ENCODE results near the gene MAGEB10.

Gene MAGEB10

DNA sequence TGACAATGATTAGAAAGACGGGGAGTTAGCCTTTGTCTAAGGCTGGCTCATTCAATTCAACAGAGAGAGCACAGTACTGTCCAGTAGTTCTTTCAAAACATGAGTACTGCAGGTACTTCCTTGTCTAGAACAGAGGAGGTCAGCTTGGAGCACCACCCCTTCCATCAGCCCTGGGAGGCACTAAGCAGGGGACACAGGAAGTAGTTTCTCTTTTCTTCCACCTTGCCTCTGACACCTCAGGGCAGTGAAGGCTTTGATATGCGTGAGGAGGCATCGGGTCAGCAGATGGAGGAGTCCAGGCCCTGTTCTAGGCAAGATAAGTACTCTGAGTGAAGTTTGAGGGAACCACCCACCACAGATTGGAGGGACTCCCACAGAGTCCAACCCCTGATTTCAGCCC lies 33.1 kb downstream of the MAGEB10 start:
- Histone ChIP-seq H3K27ac (ENCODE audit: extremely low read depth, low read depth, low read length) (no peak overlapping the region), H3K36me3 (ENCODE audit: control insufficient read depth in 2 of 2, insufficient read depth in 1 of 2, low read length in 2 of 2) (no peaks in the 10 kb centered on the region), H3K4me1 (ENCODE audit: control insufficient read depth, insufficient read depth, low read length) (no peaks in the 10 kb centered on the region), H3K4me3 (ENCODE audit: low read depth, low read length) (no peak overlapping the region), H3K9me3 (ENCODE audit: control insufficient read depth, insufficient read depth, low read depth, low read length) (no peaks in the 10 kb centered on the region)
- TF ChIP-seq ZNF561 (tag by site-specific recombination; IDR thresholded peaks at IDR 0.05; ENCODE audit: borderline replicate concordance) (no peak), ZNF175 (tag by site-specific recombination; IDR thresholded peaks at IDR 0.05) (no peak), ZNF843 (tag by site-specific recombination; IDR thresholded peaks at IDR 0.05) (no peak), ZNF214 (tag by site-specific recombination; IDR thresholded peaks at IDR 0.05; ENCODE audit: borderline replicate concordance) (no peak), MZF1 (tag by site-specific recombination; IDR thresholded peaks at IDR 0.05; ENCODE audit: borderline replicate concordance) (no peak), WT1 (tag by site-specific recombination; IDR thresholded peaks at IDR 0.05) (no peak), ZNF677 (tag by site-specific recombination; IDR thresholded peaks at IDR 0.05) (no peak), SCRT2 (tag by site-specific recombination; IDR thresholded peaks at IDR 0.05) (no peak), KLF10 (tag by site-specific recombination; IDR thresholded peaks at IDR 0.05) (no peak), OVOL3 (tag by site-specific recombination; IDR thresholded peaks at IDR 0.05) (no peak), REPIN1 (tag by site-specific recombination; IDR thresholded peaks at IDR 0.05; ENCODE audit: low read depth) (no peak), ZNF114 (tag by site-specific recombination; IDR thresholded peaks at IDR 0.05) (no peak), ZNF658 (tag by site-specific recombination; IDR thresholded peaks at IDR 0.05) (no peak), ZNF776 (tag by site-specific recombination; IDR thresholded peaks at IDR 0.05; ENCODE audit: borderline replicate concordance) (no peak)
- TF ChIP-seq, protein P1, sequence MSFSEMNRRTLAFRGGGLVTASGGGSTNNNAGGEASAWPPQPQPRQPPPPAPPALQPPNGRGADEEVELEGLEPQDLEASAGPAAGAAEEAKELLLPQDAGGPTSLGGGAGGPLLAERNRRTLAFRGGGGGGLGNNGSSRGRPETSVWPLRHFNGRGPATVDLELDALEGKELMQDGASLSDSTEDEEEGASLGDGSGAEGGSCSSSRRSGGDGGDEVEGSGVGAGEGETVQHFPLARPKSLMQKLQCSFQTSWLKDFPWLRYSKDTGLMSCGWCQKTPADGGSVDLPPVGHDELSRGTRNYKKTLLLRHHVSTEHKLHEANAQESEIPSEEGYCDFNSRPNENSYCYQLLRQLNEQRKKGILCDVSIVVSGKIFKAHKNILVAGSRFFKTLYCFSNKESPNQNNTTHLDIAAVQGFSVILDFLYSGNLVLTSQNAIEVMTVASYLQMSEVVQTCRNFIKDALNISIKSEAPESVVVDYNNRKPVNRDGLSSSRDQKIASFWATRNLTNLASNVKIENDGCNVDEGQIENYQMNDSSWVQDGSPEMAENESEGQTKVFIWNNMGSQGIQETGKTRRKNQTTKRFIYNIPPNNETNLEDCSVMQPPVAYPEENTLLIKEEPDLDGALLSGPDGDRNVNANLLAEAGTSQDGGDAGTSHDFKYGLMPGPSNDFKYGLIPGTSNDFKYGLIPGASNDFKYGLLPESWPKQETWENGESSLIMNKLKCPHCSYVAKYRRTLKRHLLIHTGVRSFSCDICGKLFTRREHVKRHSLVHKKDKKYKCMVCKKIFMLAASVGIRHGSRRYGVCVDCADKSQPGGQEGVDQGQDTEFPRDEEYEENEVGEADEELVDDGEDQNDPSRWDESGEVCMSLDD (tag by site-specific recombination; IDR thresholded peaks at IDR 0.05) = no peak
- TF ChIP-seq, protein P2, sequence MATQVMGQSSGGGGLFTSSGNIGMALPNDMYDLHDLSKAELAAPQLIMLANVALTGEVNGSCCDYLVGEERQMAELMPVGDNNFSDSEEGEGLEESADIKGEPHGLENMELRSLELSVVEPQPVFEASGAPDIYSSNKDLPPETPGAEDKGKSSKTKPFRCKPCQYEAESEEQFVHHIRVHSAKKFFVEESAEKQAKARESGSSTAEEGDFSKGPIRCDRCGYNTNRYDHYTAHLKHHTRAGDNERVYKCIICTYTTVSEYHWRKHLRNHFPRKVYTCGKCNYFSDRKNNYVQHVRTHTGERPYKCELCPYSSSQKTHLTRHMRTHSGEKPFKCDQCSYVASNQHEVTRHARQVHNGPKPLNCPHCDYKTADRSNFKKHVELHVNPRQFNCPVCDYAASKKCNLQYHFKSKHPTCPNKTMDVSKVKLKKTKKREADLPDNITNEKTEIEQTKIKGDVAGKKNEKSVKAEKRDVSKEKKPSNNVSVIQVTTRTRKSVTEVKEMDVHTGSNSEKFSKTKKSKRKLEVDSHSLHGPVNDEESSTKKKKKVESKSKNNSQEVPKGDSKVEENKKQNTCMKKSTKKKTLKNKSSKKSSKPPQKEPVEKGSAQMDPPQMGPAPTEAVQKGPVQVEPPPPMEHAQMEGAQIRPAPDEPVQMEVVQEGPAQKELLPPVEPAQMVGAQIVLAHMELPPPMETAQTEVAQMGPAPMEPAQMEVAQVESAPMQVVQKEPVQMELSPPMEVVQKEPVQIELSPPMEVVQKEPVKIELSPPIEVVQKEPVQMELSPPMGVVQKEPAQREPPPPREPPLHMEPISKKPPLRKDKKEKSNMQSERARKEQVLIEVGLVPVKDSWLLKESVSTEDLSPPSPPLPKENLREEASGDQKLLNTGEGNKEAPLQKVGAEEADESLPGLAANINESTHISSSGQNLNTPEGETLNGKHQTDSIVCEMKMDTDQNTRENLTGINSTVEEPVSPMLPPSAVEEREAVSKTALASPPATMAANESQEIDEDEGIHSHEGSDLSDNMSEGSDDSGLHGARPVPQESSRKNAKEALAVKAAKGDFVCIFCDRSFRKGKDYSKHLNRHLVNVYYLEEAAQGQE (tag by site-specific recombination; IDR thresholded peaks at IDR 0.05) = no peak
- TF ChIP-seq, protein P3, sequence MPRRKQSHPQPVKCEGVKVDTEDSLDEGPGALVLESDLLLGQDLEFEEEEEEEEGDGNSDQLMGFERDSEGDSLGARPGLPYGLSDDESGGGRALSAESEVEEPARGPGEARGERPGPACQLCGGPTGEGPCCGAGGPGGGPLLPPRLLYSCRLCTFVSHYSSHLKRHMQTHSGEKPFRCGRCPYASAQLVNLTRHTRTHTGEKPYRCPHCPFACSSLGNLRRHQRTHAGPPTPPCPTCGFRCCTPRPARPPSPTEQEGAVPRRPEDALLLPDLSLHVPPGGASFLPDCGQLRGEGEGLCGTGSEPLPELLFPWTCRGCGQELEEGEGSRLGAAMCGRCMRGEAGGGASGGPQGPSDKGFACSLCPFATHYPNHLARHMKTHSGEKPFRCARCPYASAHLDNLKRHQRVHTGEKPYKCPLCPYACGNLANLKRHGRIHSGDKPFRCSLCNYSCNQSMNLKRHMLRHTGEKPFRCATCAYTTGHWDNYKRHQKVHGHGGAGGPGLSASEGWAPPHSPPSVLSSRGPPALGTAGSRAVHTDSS (tag by site-specific recombination; IDR thresholded peaks at IDR 0.05) = no peak
- POLR2A ChIA-PET = no interaction called here
- CTCF ChIA-PET = no interaction called here

DNA sequence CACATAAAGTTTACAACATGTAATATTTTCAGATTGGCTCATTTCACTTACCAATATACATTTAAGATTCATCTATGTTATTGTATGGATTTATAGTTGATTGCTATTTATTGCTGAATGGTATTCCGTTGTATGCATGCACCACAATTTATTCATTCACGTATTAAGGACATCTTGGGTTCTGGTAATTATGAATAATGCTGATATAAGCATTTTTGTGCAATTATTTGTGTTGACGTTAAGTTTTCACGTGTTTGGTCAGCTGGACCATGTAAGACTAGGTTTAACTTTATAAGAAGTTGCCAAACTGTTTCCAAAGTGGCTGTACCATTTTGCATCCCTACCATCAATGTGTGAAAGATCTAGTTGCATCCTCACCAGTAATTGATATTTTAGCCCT lies 35.1 kb downstream of the MAGEB10 start:
- ChIA-PET POLR2A (no interaction called here), CTCF (no interaction called here)
- H3K36me3 ChIP-seq (ENCODE audit: control insufficient read depth in 2 of 2, insufficient read depth in 1 of 2, low read length in 2 of 2) = no peaks in the 10 kb centered on the region
- no peak overlapping the region for H3K27ac ChIP-seq (ENCODE audit: extremely low read depth, low read depth, low read length)
- H3K4me1 ChIP-seq (ENCODE audit: control insufficient read depth, insufficient read depth, low read length) = no peaks in the 10 kb centered on the region
- H3K9me3 ChIP-seq (ENCODE audit: control insufficient read depth, insufficient read depth, low read depth, low read length) = no peaks in the 10 kb centered on the region
- no peak overlapping the region for H3K4me3 ChIP-seq (ENCODE audit: low read depth, low read length)
- no peak for TF ChIP-seq TSHZ1 (tag by site-specific recombination; IDR thresholded peaks at IDR 0.05; ENCODE audit: borderline replicate concordance)
- TF ChIP-seq, protein P4, sequence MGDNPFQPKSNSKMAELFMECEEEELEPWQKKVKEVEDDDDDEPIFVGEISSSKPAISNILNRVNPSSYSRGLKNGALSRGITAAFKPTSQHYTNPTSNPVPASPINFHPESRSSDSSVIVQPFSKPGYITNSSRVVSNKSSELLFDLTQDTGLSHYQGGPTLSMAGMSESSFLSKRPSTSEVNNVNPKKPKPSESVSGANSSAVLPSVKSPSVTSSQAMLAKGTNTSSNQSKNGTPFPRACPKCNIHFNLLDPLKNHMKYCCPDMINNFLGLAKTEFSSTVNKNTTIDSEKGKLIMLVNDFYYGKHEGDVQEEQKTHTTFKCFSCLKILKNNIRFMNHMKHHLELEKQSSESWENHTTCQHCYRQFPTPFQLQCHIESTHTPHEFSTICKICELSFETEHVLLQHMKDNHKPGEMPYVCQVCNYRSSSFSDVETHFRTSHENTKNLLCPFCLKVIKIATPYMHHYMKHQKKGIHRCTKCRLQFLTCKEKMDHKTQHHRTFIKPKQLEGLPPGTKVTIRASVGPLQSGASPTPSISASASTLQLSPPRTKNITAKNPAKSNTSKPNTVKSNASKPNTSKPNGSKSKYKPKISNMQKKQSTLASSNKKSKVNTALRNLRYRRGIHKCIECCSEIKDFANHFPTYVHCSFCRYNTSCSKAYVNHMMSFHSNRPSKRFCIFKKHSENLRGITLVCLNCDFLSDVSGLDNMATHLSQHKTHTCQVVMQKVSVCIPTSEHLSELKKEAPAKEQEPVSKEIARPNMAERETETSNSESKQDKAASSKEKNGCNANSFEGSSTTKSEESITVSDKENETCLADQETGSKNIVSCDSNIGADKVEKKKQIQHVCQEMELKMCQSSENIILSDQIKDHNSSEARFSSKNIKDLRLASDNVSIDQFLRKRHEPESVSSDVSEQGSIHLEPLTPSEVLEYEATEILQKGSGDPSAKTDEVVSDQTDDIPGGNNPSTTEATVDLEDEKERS (tag by site-specific recombination; IDR thresholded peaks at IDR 0.05) = no peak
- no peak for TF ChIP-seq ZNF16 (tag by site-specific recombination; IDR thresholded peaks at IDR 0.05; ENCODE audit: low read depth)

All from HEK293 (cell line).